K562 (cell line): ENCODE results near the gene ZMYND8. TPM values are rescaled to one million over a fixed set of nuclear protein-coding genes. Genes with fewer than 3 reads are reported as not detected.
A peak's percentile ranks its signal among the peaks of the same experiment; 100 is the strongest.

Source experiments
- CHD7 ChIP-seq: fragments of 200-600 bp; sonication (generic); IDR thresholded peaks from one replicate; pipeline ENCODE4 v1.6.1; 2012; ENCODE audit warnings: mild to moderate bottlenecking, low read depth, low read length, inconsistent platforms
- HNRNPLL ChIP-seq: fragments of 200-400 bp; formaldehyde crosslinking; IDR thresholded peaks from 2 replicates; pipeline ENCODE4 v1.6.1; 2017; ENCODE audit warnings: low read length, low read depth, mild to moderate bottlenecking; ENCODE audit not compliant: poor library complexity, severe bottlenecking
- RERE ChIP-seq: sonication (generic); formaldehyde crosslinking; IDR thresholded peaks from 2 replicates; pipeline ENCODE4 v1.8.0; 2023; ENCODE audit warnings: missing genetic modification reagents, mild to moderate bottlenecking, borderline replicate concordance
- ZBTB11 ChIP-seq, 3 experiments: fragments of 200-800 bp in 1 of 3; fragments of 250-450 bp in 1 of 3; fragments of 450-650 bp in 1 of 3; sonication (Bioruptor Pico) in 1 of 3; sonication (Bioruptor generic) in 1 of 3; formaldehyde crosslinking in 1 of 3; IDR thresholded peaks; 2 replicates each; pipeline versions ENCODE4 v1.6.1 to v1.8.0; 2016 to 2022; ENCODE audit warnings: mild to moderate bottlenecking in 2 of 3, missing genetic modification characterization in 2 of 3, missing compliant biosample characterization in 1 of 3, moderate library complexity in 1 of 3
- polyA plus RNA-seq, 8 experiments: library from polyadenylated mRNA; depleted of rRNA in 4 of 8; stranded (reverse) in 5 of 8; unstranded in 3 of 8; fragments of >200 nt; fragmentation: Nextera tagmentation in 2 of 8; fragmentation: Illumina TruSeq in 1 of 8; extraction: Ambion mirVana in 2 of 8; extraction: Trizol in 1 of 8; gene quantifications; 2 replicates each; pipeline versions ENCODE4 v1.2.1 to v1.2.3, GENCODE V29; 2011 to 2014; ENCODE audit warnings: inconsistent platforms in 1 of 8, missing spikeins in 1 of 8
- total RNA-seq, 7 experiments: library from RNA; depleted of rRNA in 6 of 7; stranded (reverse); fragments of >200 nt in 6 of 7; fragmentation: Illumina TruSeq in 2 of 7; extraction: Trizol in 2 of 7; gene quantifications; 2 replicates each; pipeline versions ENCODE4 v1.2.1 to v1.2.3, GENCODE V29; 2011 to 2021; ENCODE audit warnings: low replicate concordance in 1 of 7

ZMYND8 gene
- total and polyA plus RNA-seq, 9 of the 15 experiments (the other 6 are each of a cell fraction or from before 2014, with no cell fraction given): 31.8 to 148 (median 71.9) TPM

GRCh38 chr20:47326658-47327268 is 29.7 kb downstream of the ZMYND8 start (continued):
- peak in 1 of 3 experiments; percentile 54; a peak in 2 of 6 replicates for TF ChIP-seq ZBTB11 (CRISPR knock-in tag; IDR thresholded peaks at IDR 0.05)
- TF ChIP-seq CHD7: no peak
- TF ChIP-seq RERE (CRISPR knock-in tag): no peak
- no peak for TF ChIP-seq HNRNPLL
